Right cardiac atrium (tissue), 5 donors: ENCODE data around the gene MKS1. TPM values are rescaled to one million over a fixed set of nuclear protein-coding genes. Genes with fewer than 3 reads are reported as not detected.
A peak's percentile ranks its signal among the peaks of the same experiment; 100 is the strongest.

Experiments used
- ATAC-seq, 2 donors: fragments of 200-7000 bp; cut with Tn5 transposase; one replicate each; pipeline versions ENCODE4 v1.8.0 to v1.9.1; 2020; ENCODE audit warnings: moderate library complexity in 2 of 2, mild to moderate bottlenecking in 1 of 2
- DNase-seq, 3 donors: peaks; one replicate each; pipeline ENCODE4 v3.0.0-alpha.2; 2020
- H3K27ac ChIP-seq: one replicate; pipeline ENCODE4 v1.5.1; 2013; ENCODE audit warnings: mild to moderate bottlenecking, low read length, control low read depth, moderate library complexity
- H3K27me3 ChIP-seq: one replicate; pipeline ENCODE4 v1.6.1; 2013; ENCODE audit not compliant: control insufficient read depth, insufficient read depth
- H3K4me1 ChIP-seq: one replicate; pipeline ENCODE4 v1.6.1; 2013; ENCODE audit warnings: low read length; ENCODE audit not compliant: control insufficient read depth, insufficient read depth
- H3K4me3 ChIP-seq: one replicate; pipeline ENCODE4 v1.5.1; 2013; ENCODE audit warnings: low read length, control low read depth
- H3K9me3 ChIP-seq: one replicate; pipeline ENCODE4 v1.6.1; 2013; ENCODE audit warnings: low read length; ENCODE audit not compliant: control insufficient read depth
- WGBS: extraction: QIAGEN DNeasy Blood & Tissue Kit; methylation state at CpG from one replicate; pipeline ENCODE4 v1.1.7; 2013; 5-methylcytosine and 5-hydroxymethylcytosine counted together
- intact Hi-C, 4 donors: fragments of 100-400 bp; cut with DNase I; formaldehyde crosslinking; loops; one replicate each; pipeline versions ENCODE4 v1.11.0 to v1.14.0; 2022 to 2023
- polyA plus RNA-seq: library from polyadenylated mRNA; stranded (reverse); fragments of 200-250 nt; gene quantifications from one replicate; pipeline ENCODE4 v1.2.3, GENCODE V29; 2013
- total RNA-seq, 4 donors: library from RNA; stranded (reverse); fragmentation: NEBNext Ultra II Directional; extraction: Animal tissue kit (Norgen Biotek cat#: 25700); gene quantifications; one replicate each; pipeline ENCODE4 v1.2.1, GENCODE V29; 2021
- donor health status: healthy with polysubstance abuse.
- donor health status: DM: no; HTN: yes; CAD: no.
- donor health status: DM: no; HTN: no; CAD: no.
- donor health status: DM: no; HTN: yes; CAD: no; lungs with severe emphysema.
- donor health status: DM: yes; HTN: yes; CAD: no.

MKS1 gene
- total and polyA plus RNA-seq, 5 donors = 5.6 to 11.4 (median 6.9) TPM

DNA sequence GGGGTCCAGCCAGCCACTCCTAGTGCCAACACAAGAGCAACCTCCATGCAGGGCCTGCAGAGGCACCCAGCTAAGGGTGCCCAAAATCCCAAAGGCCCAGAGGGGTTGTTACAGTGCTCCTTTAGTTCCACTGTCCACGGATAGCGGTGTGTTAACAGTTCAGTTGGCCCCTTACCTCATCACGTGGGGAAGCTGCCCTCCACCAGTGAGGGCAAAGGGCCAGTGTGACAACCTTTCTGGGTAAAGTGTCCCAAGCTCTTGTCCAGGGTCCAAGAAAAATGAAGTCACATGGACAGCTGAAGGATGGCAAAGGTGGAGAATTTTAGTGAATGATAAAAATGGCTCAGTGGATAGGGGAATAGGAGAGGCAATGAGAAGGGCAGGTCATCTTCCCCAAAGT lies 8.7 kb upstream of the MKS1 start:
- no peaks in the 10 kb centered on the region for H3K27me3 ChIP-seq
- ATAC-seq (no peak), DNase-seq (no peak)
- no peak overlapping the region for H3K4me3 ChIP-seq
- no peaks in the 10 kb centered on the region for H3K9me3 ChIP-seq
- WGBS = 84% methylated on average over 3 of the region's 3 CpGs
- H3K4me1 ChIP-seq = no peaks in the 10 kb centered on the region
- H3K27ac ChIP-seq = no peak overlapping the region
- intact Hi-C loops = no loop called here

DNA sequence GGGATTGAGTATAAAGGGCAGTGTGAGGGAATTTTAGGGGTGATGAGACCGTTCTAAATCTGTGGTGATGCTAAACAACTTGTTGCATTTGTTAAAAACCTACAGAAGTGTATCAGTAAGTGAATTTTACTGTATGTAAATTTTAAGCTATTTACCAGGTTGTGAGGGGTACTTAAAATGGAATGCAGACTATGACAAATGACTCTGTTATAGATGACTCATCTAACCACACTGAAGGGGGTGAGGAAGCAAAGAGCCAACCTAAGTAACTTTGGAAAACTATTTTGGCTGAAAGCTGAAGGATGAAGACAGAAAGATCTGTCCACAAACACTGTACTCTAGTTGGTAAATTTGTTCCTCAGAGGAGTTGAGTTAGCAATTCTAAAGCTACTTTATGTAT lies 5.3 kb upstream of the MKS1 start:
- Histone ChIP-seq H3K4me3 (no peak overlapping the region), H3K4me1 (peaks cover 3% of the 10 kb centered on the region), H3K9me3 (no peaks in the 10 kb centered on the region), H3K27ac (no peak overlapping the region), H3K27me3 (no peaks in the 10 kb centered on the region)
- WGBS = 35% methylated on average over 1 of the region's 1 CpG
- ATAC-seq = no peak
- intact Hi-C loops = no loop called here
- DNase-seq = no peak

GRCh38 chr17:58219789-58220183 lies 731 bp upstream of the MKS1 start:
- ATAC-seq (peak in 1 of 2 donors; percentile 7), DNase-seq (no peak)
- 58% methylated on average over 7 of the region's 7 CpGs for WGBS
- no peaks in the 10 kb centered on the region for H3K9me3 ChIP-seq
- intact Hi-C loops = no loop called here
- peaks cover 3% of the 10 kb centered on the region for H3K4me1 ChIP-seq
- no peaks in the 10 kb centered on the region for H3K27me3 ChIP-seq
- peak overlapping the region; percentile 3 for H3K27ac ChIP-seq
- peak overlapping the region; percentile 74 for H3K4me3 ChIP-seq

DNA sequence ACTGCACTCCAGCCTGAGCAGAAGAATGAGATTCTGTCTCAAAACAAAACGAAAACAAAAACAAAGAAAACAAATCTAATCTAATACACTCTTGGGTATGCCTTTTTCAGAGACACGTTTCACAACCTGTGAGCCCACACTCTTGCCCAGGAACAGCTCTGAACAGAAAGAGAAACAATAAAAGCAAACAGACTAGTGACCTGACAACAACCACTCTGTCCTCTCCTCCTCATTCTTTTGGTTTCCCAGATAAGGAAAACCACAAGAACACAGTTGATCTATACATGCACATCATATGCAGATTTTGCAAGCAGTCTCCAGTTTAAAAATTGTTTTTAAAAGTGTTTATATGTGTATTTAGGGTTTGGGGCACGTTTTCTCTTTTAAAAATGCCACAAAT lies 1.3 kb downstream of the MKS1 start:
- ATAC-seq (no peak), DNase-seq (no peak)
- WGBS = 86% methylated on average over 3 of the region's 3 CpGs
- Histone ChIP-seq H3K27ac (no peak overlapping the region), H3K9me3 (no peaks in the 10 kb centered on the region), H3K4me3 (no peak overlapping the region), H3K27me3 (no peaks in the 10 kb centered on the region), H3K4me1 (peaks cover 3% of the 10 kb centered on the region)
- intact Hi-C loops = no loop called here

DNA sequence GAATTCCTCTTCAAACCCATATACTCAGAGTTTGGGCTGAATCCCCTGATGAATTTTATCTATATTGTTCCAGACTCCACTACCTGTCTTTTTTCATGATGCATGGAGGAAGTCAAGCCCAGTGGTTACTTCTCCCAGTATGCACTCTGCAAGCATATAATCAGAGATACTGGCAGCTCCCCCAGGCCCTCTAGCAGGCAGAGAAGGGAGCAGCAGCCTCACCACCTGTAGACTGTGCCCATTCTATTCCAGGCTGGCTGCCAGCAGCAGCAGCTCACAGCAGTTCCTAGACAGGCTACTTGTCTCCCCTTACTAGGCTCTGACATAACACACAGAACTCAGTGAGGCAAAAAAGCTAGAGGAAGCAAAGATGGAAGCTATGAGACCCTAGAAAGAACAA lies 3.4 kb downstream of the MKS1 start:
- Histone ChIP-seq H3K27me3 (no peaks in the 10 kb centered on the region), H3K4me1 (peaks cover 3% of the 10 kb centered on the region), H3K27ac (no peak overlapping the region), H3K9me3 (no peaks in the 10 kb centered on the region), H3K4me3 (no peak overlapping the region)
- DNase-seq (no peak), ATAC-seq (no peak)
- intact Hi-C loops = no loop called here

- DNase-seq (no peak), ATAC-seq (no peak)
- intact Hi-C loops = no loop called here
- H3K4me1 ChIP-seq = no peaks in the 10 kb centered on the region
- no peaks in the 10 kb centered on the region for H3K9me3 ChIP-seq
- no peak overlapping the region for H3K27ac ChIP-seq
- no peak overlapping the region for H3K4me3 ChIP-seq
- 79% methylated on average over 5 of the region's 5 CpGs for WGBS
- no peaks in the 10 kb centered on the region for H3K27me3 ChIP-seq
Observed at GRCh38 chr17:58210922-58211321, 8.1 kb downstream of the MKS1 start.

GRCh38 chr17:58208344-58208743 lies 10.7 kb downstream of the MKS1 start:
- DNase-seq (no peak), ATAC-seq (no peak)
- Histone ChIP-seq H3K9me3 (no peaks in the 10 kb centered on the region), H3K27ac (no peak overlapping the region), H3K4me3 (no peak overlapping the region), H3K4me1 (no peaks in the 10 kb centered on the region), H3K27me3 (no peaks in the 10 kb centered on the region)
- intact Hi-C loops = no loop called here
- WGBS = 98% methylated on average over 5 of the region's 5 CpGs

- WGBS = 70% methylated on average over 3 of the region's 3 CpGs
- no peaks in the 10 kb centered on the region for H3K9me3 ChIP-seq
- no peaks in the 10 kb centered on the region for H3K4me1 ChIP-seq
- H3K4me3 ChIP-seq = no peak overlapping the region
- DNase-seq (no peak), ATAC-seq (no peak)
- no peak overlapping the region for H3K27ac ChIP-seq
- intact Hi-C loops = no loop called here
- H3K27me3 ChIP-seq = no peaks in the 10 kb centered on the region
Observed at GRCh38 chr17:58207451-58207850, 11.6 kb downstream of the MKS1 start.

DNA sequence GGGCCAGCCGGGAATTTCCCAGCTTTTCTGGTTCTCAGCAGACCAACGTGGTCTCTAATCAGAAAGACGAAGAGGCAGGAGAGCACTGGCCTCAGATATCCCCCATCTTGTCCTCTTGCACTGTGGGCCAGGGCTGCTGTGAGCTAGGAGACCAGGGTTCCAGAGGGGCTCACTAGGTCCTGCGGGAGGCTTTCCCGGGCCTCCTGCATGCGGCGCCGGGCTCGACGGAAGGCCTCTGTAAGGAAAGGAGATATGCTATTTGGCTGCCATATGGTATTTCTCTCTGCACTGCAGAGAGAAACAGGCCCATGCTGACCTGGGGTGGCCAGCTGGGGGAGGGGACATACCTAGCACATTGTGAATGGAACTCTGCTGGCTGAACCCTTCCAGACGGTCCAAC lies 13.1 kb downstream of the MKS1 start:
- Histone ChIP-seq H3K27ac (no peak overlapping the region), H3K4me3 (no peak overlapping the region), H3K27me3 (no peaks in the 10 kb centered on the region), H3K9me3 (no peaks in the 10 kb centered on the region), H3K4me1 (no peaks in the 10 kb centered on the region)
- no peak for DNase-seq
- 85% methylated on average over 11 of the region's 11 CpGs for WGBS
- ATAC-seq = no peak
- intact Hi-C loops = no loop called here

DNA sequence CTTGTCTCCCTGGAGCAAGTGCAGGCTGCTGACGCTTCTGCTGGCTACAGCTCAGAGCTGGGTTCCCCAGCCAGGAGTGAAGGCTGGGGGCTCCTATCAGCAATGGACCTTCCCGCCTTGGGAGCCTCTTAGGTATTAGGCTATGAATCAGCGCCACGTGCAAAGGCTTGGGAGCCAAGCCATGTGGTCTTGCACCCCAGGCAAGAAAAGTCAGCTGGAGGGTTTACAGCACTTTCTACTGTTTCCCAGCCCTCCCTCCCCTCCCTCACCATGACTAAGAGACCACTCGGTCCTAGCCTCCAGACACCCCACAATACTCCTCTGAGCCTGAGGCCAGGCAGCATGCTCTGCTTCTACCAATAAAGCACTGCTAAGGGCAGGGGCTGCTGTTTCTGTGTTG lies 14.3 kb downstream of the MKS1 start:
- DNase-seq = no peak
- Histone ChIP-seq H3K4me3 (no peak overlapping the region), H3K4me1 (no peaks in the 10 kb centered on the region), H3K9me3 (no peaks in the 10 kb centered on the region), H3K27me3 (no peaks in the 10 kb centered on the region), H3K27ac (no peak overlapping the region)
- ATAC-seq = no peak
- intact Hi-C loops = no loop called here
- 75% methylated on average over 5 of the region's 5 CpGs for WGBS

DNA sequence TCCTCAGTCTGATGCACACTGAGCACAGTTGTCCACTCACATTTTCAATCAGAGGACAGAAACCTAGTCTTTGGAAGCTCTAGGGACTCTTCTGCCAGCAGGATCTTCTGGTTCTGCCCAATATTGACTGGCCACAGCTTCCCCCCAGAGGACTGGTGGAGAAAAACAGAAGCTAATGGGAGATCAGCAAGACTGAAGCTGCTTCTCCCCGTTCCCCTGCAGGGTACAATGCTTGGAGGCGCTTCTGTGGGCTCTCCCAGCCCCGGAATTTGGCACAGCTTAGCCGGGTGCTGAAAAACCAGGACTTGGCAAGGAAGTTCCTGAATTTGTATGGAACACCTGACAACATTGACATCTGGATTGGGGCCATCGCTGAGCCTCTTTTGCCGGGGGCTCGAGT lies 16.2 kb downstream of the MKS1 start:
- intact Hi-C loops = no loop called here
- no peak overlapping the region for H3K4me3 ChIP-seq
- H3K9me3 ChIP-seq = no peaks in the 10 kb centered on the region
- no peaks in the 10 kb centered on the region for H3K27me3 ChIP-seq
- H3K27ac ChIP-seq = no peak overlapping the region
- no peaks in the 10 kb centered on the region for H3K4me1 ChIP-seq
- no peak for ATAC-seq
- no peak for DNase-seq
- 84% methylated on average over 7 of the region's 7 CpGs for WGBS

DNA sequence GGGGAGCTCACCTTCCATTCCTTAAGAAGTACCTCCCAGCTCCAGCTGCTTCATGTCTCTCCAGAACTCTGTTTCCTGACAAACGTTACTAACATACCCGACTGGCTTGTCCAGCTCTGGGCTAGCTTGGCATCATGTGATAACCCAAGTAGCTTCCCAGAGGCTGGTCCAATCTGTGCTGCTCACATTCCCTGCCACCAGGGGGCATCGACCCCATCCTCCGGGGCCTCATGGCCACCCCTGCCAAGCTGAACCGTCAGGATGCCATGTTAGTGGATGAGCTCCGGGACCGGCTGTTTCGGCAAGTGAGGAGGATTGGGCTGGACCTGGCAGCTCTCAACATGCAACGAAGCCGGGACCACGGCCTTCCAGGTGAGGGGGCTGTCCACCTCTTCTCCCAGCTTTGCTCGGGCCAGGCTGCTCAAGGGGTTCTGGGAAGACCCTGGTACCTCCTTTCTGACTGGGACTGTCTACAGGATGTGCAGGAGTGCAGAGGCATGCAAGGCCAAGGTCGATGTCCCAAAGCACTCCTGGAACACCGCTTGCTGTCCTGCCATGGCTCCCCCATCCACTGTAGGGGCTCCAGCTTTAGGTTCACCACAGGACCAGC lies 18.9 kb downstream of the MKS1 start:
- Histone ChIP-seq H3K4me3 (no peak overlapping the region), H3K27me3 (no peaks in the 10 kb centered on the region), H3K27ac (no peak overlapping the region), H3K9me3 (no peaks in the 10 kb centered on the region), H3K4me1 (no peaks in the 10 kb centered on the region)
- ATAC-seq (peak; percentile 51 to 55), DNase-seq (peak in 2 of 3 donors; percentile 68 to 73)
- intact Hi-C loops = no loop called here
- WGBS = 40% methylated on average over 14 of the region's 14 CpGs
